G401.6 (cell line): ENCODE results near the gene RRP8.

Experiments used
- FAIRE-seq: peaks from 2 replicates; lab custom pipeline; 2012; peaks lifted over from hg19 to GRCh38; lab: Jason Lieb, UNC

Gene RRP8

DNA sequence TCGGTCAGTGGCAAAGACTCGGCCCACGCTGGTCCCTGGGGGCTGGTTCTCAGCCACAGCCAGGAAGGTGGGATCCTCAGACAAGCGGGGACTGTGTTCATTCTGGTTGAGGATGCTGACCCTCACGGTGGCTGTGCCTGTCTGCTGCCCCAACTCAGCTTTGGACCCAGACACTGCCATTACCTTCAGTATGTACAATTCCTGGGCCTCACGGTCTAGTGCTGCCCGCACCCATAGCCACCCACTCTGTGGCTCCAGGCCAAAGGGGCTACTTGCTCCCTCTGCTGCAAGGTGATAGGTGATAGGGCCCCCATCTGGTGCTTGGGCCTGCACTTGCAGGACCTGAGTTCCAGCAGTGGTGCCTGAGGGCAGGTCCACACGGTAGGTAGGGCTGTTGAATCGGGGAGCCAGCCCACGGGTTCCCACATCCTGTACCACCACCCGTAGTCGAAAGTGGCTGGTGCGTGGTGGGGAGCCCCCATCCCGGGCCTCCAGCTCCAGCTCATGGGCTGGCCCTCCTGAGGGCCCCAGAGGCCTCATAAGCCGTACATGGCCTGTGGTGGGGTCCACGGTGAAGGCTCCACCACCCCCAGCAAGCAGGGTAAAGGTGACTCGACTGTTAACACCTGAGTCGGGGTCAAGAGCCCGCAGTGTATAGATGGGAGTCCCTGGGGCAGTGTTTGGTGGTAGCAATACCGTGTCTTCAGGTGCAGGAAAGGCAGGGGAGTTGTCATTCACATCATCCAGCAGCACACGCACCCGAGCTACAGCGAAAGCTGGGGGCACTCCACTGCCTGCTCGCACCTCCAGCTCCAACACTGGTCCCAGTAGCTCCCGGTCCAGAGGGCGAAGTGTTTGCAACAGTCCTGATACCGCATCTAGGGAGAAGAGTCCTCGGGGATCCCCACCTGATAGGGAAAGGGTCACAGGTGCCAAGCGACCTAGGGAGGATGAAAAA lies 29.0 kb upstream of the RRP8 start:
- FAIRE-seq, result no peak

DNA sequence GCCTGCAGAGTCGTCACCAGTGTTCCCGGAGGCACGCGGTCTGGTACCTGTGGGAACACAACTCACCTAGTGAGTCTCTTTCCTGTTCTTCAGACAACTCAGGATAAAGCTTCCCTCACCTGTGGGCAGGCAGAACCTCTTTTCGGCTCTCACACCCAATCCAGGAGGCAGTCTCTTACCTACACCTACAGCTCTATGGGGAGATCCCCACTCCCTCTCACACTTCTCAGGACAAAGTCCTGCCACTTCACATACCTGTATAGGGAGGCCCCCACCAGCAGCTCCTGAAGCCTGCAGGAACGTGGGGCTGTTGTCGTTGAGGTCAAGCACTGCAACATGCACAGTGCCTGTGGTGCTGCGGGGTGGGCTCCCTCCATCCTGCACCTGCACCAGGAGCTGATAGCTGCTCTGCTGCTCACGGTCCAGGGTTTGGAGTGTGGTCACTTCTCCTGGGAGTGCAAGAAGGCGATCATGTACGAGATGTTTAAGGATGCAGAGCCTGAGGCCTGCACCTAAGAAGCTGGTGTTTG lies 28.0 kb upstream of the RRP8 start:
- no peak for FAIRE-seq

DNA sequence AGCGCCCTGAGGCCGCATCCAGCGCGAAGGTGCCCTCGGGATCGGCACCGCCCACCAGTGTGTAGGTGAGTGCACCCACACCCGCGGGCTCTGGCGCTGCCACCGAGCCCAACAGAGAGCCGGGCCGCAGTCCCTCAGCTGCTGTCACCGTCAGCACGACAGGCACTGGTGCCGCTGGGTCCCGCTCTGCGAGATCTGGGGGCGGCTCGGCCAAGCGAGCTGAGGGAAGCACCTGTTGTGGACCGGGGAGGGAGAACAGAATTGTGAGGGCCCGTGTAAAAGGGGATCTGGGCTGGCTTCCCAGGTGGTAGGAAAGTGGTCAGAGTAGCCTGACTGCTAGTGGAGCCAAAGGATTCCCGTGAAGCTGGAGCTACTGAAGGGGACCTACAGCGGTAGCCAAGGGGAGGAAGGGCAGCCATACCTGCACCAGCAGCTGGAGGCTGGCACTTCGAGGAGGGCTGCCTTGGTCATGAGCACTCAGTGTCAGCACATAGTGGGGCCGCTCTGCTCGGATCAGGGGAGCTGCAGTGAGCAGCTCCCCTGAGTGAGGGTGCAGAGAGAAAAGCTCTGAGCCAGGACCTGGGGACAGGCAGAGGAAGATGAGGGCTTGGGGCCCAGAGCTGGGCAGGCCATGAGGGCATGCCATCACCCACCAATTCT lies 27.3 kb upstream of the RRP8 start:
- FAIRE-seq, result no peak

DNA sequence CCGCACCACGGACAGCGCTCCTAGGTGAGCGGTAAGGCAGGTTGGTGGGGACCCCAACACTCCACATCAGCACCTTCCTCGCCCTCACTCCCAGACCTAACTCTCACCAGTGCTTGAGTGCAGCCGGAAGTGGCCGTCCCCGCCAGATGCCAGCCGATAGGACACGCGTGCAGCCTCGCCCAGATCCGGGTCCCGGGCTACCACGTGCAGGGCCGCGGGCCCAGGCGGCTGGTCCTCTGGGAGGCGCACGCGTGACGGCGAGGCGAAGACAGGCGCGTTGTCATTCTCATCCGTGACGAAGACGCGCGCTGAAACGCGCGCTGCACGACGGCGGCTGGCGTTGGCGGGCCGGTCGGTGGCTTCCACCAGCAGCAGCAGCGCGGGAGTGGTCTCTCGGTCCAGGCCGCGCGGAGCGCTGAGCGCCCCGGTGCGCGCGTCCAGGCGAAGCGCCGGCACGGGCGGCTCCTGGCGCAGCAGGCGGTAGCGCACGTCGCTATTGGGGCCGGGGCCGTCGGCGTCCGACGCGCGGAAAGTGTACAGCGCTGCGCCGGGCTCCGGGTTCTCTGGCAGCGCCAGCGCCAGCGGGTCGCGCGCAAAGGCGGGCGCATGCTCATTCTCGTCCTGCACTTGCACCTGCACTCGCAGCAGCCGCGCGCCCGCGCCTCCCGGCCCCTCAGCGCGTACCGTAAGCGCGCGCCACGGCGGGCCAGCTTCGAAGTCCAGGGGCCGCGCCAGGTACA lies 26.6 kb upstream of the RRP8 start:
- no peak for FAIRE-seq

DNA sequence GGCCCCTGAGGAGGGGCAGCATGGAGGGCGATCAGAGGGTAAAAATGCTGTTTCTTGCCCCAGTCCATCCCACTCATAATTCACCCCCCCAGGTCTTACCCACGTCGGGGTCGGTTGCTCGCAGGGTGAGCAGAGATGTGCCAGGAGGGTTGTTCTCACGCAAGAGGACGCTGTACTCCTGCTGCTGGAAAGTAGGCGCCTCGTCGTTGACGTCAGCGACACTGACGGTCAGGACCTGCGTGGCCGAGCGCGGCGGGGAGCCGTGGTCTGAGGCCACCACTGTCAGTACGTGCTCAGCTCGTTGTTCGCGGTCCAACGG lies 26.1 kb upstream of the RRP8 start:
- no peak for FAIRE-seq

DNA sequence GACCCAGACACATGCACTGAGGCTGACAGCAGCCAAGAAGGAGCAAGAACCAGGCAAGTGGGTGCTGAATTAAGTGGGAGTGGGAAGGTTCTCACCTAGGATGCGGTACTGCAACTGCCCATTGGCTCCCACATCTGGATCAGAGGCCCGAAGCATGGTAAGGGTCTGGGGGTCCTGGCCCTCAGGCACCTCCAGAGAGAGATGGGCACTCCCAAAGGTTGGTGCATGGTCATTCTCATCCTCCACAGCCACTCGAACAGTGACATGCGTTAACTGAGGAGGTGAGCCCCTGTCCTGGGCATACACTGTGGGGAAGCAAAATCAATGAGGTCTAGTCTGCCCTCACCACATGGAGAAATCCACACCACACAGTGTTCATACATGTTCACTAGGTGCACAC lies 25.1 kb upstream of the RRP8 start:
- no peak for FAIRE-seq

DNA sequence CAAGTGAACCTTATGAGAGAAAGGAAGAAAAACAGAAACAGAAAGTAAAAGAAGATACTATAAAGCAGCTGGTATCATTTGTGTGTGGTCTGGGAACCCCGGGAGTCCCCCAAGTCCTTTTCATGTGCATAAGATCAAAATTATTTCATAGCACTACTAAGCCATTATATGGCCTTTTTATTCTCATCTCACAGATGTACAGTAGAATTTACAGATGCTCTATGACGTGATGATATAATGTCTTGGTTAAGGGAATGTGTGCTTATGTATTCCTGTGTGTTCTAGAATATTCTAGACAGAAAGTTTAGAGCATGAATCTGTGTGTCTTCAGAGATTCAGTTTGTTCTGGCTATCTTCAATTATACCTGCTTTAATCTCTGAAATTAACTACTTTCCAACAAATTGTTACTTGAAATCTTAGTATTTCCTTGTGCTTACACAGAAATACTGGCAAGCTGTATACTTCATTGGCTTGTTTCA lies 24.4 kb upstream of the RRP8 start:
- no peak for FAIRE-seq

DNA sequence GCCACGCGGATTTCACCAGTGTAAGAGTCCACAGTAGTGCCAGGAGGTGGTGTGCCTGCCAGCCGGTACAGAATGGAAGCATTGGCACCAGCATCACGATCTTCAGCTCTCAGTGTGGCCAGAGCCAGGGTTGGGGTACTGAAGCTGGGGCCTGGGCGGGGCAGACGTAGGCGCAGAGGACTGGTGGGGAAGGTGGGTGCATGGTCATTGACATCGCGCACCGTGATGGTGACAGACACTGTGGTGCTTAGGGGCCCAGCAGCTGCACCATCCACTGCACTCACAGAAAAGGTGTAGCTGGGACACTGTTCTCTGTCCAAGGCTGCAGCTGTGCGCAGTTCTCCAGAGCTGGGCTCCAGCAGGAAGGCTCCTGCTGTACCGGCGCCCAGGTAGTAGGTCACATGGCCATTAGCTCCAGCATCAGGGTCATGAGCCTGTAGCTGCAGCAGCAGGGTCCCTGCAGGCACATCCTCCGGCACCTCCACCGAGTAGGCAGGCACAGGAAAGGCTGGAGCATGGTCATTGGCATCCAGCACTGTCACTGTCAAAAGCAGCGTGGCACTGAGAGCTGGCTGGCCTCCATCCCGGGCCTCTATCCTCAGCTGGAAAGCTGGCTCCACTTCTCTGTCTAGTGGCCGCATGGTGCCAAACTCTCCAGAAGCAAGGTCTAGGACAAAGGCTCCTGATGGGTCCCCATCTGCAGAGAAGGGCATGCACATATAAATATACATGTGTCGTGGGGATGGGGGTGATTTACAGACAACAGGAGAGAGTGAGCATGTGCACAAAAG lies 23.8 kb upstream of the RRP8 start:
- FAIRE-seq, result no peak

DNA sequence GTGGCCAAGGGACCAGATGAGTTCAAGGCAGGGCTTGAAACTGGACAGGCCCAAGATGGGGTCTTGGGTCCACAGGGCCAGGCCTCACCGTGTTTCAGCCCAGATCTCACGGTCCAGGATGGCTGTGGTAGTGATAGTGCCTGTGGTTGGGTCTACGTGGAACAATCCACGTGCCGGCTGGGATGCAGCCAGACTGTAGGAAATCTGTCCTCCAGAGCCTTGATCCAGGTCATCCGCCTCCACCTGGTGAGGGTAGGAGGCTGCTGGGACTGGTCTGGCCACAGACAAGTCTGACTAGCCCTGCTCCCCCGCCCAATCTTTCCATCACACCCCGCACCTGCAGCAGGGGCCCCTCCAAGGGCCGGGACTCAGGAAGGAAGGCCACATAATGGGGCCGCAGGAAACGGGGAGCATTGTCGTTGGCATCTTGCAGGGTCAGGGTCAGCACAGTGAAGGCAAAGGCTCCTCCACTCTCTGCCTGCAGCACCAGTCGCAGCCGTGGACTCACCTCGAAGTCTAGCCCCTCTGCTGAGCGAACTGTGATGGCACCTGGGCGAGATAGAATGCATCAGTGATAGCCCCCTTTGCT lies 22.5 kb upstream of the RRP8 start:
- FAIRE-seq, result no peak

DNA sequence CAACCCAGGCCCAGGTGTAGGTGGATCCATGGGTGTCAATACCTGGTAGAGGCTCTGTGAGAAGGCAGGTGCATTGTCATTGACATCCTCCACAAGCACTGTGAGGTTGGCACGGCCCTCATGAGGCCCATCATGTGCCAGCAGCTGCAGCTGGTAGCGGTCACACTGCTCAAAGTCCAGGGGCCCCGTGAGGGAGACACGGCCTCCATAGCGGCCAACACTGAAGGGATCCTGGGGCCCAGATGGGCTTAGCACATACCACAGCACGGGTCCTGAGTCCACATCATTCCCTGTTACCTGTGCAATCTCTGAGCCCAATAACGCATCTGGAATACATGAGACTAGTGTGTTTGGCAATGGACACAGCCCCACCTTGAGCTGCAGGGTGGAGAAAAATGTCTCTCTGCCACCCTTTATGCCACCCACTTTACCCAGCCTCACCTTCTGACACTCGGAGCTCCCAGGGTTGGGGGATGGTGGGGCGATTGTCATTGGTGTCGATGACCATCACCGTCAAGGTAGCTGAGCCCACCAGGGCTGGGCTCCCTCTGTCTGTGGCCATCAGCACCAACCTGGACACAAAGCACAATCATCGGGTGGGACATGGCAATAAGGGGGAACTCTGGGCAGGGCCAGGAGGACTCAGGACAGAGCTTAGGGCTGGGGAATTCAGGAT lies 21.9 kb upstream of the RRP8 start:
- FAIRE-seq, result no peak

DNA sequence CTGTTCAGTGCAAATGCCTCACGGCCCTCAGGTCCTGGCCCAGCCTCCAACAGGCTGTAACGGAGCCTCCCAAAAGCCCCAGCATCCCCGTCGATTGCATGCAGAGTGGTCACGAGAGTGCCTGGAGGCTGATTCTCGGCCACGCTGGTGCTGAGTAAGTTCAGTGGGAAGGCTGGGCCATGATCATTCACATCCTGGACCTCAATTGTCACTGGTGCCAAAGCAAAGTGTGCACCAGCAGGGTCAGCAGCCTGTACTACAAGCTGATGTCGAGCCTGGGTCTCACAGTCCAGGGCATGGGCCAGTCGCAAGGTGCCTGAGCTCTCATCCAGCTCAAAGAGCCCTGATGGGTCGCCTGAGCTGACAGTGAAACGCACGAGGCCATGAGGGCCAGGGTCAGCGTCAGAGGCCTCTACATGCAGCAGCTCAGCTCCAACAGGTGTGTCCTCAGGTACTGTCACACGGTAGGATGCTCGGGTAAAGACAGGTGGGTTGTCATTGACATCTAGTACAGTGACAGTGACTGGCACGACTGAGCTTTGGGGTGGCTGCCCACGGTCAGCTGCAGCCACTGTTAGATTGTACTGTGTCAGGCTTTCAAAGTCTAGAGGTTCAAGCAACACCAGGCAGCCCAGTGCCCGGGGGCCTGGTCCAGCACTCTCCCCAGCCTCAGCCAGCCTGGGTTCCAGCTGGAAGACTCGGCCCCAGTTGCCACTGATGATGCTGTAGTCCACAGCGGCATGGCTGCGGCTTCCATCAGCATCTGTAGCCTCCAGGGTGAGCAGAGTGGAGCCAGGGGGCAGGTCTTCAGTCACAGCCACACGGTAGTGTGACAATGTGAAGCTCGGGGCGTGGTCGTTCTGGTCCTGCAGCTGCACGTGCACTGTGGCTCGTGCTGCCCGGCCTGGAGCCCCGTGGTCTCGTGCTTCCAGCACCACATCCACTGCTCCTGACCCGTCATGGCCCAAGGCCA lies 20.3 kb upstream of the RRP8 start:
- FAIRE-seq, result no peak

DNA sequence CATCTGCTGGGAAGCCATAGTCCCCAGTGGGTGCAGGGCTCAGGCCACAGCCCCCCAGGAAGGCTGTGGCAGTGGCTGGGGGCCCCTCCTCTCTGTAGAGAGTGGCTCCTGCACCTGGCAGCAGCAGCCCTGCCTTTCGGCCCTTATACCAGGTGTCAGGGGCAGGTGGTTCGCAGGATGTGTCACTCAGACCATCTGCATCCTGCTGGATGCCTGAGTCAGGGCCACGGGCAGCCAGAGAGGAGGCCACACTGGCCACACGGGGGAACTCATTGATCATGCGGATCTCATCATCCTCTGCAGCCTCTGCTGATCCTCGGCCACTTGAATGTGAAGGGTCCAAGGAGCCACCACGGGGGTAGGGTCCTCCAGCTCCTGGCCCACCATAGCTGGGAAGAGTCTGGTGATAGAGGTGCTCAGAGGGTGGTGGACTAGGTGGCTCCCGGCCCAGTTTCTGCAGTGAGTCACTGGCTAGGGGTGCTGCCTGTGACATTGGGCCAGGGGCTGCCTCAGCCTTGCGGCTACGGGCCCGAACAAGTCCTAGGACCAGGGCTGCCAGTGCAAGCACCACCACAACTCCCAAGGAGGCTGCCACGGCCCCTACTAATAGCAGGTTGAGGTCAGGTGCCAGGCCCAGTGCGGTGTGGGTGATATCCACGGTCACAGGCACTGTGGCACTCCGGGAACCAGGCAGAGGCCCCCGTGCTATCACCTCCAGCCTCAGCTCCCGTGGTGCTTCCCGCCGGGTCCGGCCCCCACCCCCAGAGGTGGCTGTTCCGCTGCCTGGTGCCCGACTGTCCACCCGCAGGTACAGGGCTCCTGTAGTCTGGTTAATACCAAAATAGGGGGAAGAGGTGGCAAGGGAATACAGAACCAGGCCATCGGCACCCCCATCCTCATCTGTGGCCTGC lies 19.1 kb upstream of the RRP8 start:
- no peak for FAIRE-seq

DNA sequence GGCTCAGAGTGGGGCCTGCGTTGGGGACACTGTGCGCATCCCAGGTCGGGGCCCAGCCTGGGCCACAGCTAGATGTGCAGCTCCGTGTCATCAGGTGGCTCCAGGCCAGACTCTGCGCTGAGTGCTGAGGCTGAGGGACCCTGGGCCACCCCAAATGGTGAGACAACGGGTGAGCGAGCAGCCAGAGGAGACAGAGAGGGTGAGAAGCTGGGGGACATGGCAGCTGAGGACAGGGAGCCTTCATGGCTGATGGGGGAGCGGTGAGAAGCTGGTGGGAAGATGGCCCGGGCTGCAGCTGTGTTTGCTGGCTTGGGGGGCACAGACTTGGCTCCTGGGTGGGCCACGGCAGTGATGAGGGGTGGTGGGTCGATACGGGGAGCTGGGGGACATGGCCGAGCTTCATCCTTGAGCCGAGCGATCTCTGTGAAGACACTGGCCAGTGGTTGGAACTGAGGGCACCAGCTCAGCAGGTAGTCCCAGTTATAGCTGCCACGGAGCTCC lies 18.3 kb upstream of the RRP8 start:
- FAIRE-seq, result no peak

DNA sequence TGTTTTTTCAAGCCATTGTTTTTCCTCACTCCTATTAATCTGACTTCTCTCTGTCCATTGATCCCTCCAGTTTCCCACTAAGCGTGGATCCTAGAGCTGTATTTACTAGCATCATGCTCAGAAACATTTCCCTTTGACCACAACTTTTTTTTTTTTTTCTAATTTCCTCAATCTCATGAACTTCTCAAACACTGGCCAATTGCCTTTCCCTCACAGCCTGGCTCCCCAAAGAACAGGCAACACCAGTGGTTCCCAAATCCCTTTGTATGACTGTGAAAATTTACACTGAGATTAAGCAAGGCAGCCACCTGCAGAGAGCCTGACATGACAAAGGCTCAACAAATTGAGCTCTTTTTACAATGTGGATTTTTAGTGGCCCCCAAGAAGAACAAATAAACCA lies 17.2 kb upstream of the RRP8 start:
- no peak for FAIRE-seq

DNA sequence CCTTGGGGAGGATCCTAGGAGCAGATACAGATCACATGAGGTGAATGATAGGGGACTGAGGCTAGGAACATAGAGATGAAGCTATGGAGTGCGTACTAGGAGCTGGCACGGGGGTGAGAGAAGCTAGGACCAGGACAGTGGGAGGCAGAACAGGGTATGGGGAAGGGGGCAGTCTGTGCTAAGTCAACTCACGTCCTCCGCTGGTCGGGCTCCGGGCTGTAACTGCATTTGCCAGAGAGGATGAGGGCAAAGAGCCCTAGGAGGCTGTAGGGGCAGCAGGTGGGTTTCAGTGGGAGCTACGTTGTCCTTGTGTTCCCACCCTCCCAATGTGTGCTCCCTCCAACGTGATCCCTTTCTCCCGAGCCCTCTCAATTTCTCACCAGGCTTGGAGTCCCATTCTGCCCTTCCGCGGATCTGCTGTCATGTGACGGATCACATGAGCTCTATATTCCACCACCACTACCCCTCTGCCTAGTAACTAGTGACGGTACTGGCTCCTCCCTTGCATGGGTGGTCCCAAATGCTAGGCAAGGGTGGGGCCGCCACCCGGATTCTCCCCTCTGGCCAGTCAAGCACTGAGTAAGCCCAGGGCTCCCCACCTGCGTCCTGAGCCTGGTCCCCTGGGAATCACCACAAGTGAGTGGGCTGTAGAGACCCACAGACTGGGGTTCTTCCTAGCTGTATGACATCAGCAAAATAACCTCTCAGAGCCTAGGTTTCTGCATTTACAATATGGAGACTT lies 15.8 kb upstream of the RRP8 start, which contains the start of gene TPP1:
TSS of gene TPP1 (minus strand) at position 419 of the 742 bp plus-strand sequence. CDS start at position 397, 22 bp downstream.
- peak; percentile 97 for FAIRE-seq

DNA sequence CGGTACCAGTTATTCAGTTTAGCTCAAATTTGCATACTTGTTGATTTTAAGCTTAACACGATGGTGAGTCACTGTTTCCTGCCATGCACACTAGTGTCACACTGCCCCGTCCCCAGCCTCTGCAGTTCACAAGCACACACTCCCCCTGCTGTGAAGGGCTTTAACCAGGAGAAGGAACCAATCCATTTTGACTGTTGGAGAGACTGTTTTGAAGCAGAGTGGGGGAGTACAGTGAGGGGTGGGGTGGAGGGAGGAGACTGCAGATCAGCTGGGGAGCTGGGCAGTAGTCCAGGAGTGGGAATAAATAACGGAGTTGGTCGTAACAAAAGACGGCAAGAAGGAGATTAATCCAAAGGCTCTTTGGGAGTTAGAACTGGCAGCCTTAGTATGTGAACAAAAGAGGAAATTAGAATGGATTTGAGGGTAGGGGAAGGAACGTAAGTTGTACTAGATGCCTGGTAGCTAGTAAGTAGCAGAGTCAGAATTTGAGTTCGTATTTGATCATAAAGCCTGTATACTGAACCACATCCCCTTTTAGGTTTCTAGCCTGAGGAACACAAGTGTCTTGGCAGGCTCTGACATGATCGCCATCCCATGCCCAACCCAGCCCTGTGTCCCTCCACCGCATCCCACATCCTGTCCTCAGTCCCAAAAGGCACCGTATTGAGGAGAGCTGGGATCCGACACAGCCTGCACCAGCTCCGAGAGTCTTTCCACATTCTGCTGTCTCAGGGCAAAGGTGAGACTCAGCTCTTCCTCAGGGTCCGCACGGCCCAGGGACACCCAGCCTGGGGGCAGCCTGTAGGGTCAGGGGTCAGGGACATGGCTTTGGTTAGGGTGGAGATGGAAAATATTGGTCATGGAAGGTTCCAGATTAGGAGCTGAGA lies 14.9 kb upstream of the RRP8 start:
- no peak for FAIRE-seq
